H9 (cell line): ENCODE results near the gene FAM24A. TPM values are rescaled to one million over a fixed set of nuclear protein-coding genes. Genes with fewer than 3 reads are reported as not detected.

ENCODE experiments used
- DNase-seq: peaks from one replicate; pipeline ENCODE4 v3.0.0-alpha.2; 2017
- H2AFZ ChIP-seq: one replicate; pipeline ENCODE4 v1.6.1; 2013; ENCODE audit warnings: mild to moderate bottlenecking, low read length, control low read depth, moderate library complexity
- H2AK5ac ChIP-seq: 2 replicates; pipeline ENCODE4 v1.6.1; 2013; ENCODE audit warnings: low read length, control low read depth, mixed read lengths; ENCODE audit not compliant: insufficient read length
- H2BK120ac ChIP-seq: one replicate; pipeline ENCODE4 v1.6.1; 2013; ENCODE audit warnings: low read depth, mild to moderate bottlenecking, low read length, control low read depth, inconsistent platforms; ENCODE audit not compliant: poor library complexity, severe bottlenecking
- H2BK12ac ChIP-seq: 2 replicates; pipeline ENCODE4 v1.6.1; 2013; ENCODE audit warnings: low read length, control low read depth, mixed read lengths, low read depth; ENCODE audit not compliant: insufficient read length
- H2BK15ac ChIP-seq: 2 replicates; pipeline ENCODE4 v1.6.1; 2013; ENCODE audit warnings: low read depth, low read length, control low read depth
- H2BK20ac ChIP-seq: one replicate; pipeline ENCODE4 v1.6.1; 2013; ENCODE audit warnings: low read depth, mild to moderate bottlenecking, low read length, control low read depth, inconsistent platforms; ENCODE audit not compliant: poor library complexity, severe bottlenecking
- H2BK5ac ChIP-seq: 2 replicates; pipeline ENCODE4 v1.6.1; 2013; ENCODE audit warnings: low read length, control low read depth, mixed read lengths; ENCODE audit not compliant: insufficient read length
- H3K14ac ChIP-seq: 2 replicates; pipeline ENCODE4 v1.6.1; 2013; ENCODE audit warnings: low read length, control low read depth; ENCODE audit not compliant: insufficient read depth
- H3K18ac ChIP-seq: 2 replicates; pipeline ENCODE4 v1.6.1; 2013; ENCODE audit warnings: low read depth, mild to moderate bottlenecking, mixed read lengths, low read length, control low read depth; ENCODE audit not compliant: insufficient read length
- H3K23ac ChIP-seq: 2 replicates; pipeline ENCODE4 v1.6.1; 2013; ENCODE audit warnings: low read length, control low read depth, mixed read lengths, low read depth; ENCODE audit not compliant: insufficient read length
- H3K23me2 ChIP-seq: 2 replicates; pipeline ENCODE4 v1.6.1; 2013; ENCODE audit warnings: low read depth, mild to moderate bottlenecking, mixed read lengths, low read length, control low read depth; ENCODE audit not compliant: insufficient read length, poor library complexity, severe bottlenecking
- H3K27ac ChIP-seq: 2 replicates; pipeline ENCODE4 v1.5.1; 2013; ENCODE audit warnings: low read length, control low read depth, mixed read lengths, low read depth; ENCODE audit not compliant: insufficient read length
- H3K27me3 ChIP-seq: 2 replicates; pipeline ENCODE4 v1.6.1; 2013; ENCODE audit warnings: low read length, control low read depth, inconsistent platforms; ENCODE audit not compliant: insufficient read depth
- H3K4ac ChIP-seq: 2 replicates; pipeline ENCODE4 v1.6.1; 2013; ENCODE audit warnings: low read depth, mild to moderate bottlenecking, control low read depth, inconsistent platforms, low read length, moderate library complexity
- H3K4me1 ChIP-seq: 2 replicates; pipeline ENCODE4 v1.6.1; 2013; ENCODE audit warnings: low read length, control low read depth, inconsistent platforms; ENCODE audit not compliant: insufficient read depth
- H3K4me2 ChIP-seq: 2 replicates; pipeline ENCODE4 v1.6.1; 2013; ENCODE audit warnings: low read length, control low read depth, mixed read lengths; ENCODE audit not compliant: insufficient read length, insufficient read depth
- H3K56ac ChIP-seq: 2 replicates; pipeline ENCODE4 v1.6.1; 2013; ENCODE audit warnings: low read depth, mild to moderate bottlenecking, mixed read lengths, low read length, control low read depth; ENCODE audit not compliant: insufficient read length
- H3K79me1 ChIP-seq: 2 replicates; pipeline ENCODE4 v1.6.1; 2013; ENCODE audit warnings: low read depth, mild to moderate bottlenecking, moderate library complexity, low read length, control low read depth, inconsistent platforms; ENCODE audit not compliant: insufficient read depth, poor library complexity, severe bottlenecking
- H3K79me2 ChIP-seq: 2 replicates; pipeline ENCODE4 v1.6.1; 2013; ENCODE audit warnings: low read length, control low read depth, inconsistent platforms; ENCODE audit not compliant: insufficient read depth
- H3K9ac ChIP-seq: 2 replicates; pipeline ENCODE4 v1.6.1; 2013; ENCODE audit warnings: low read length, control low read depth, mixed read lengths; ENCODE audit not compliant: insufficient read length; ENCODE audit errors: extremely low read depth
- H3K9me3 ChIP-seq: one replicate; pipeline ENCODE4 v1.6.1; 2013; ENCODE audit warnings: low read depth, low read length, inconsistent platforms; ENCODE audit not compliant: control insufficient read depth
- H3T11ph ChIP-seq: one replicate; pipeline ENCODE4 v1.6.1; 2013; ENCODE audit warnings: mild to moderate bottlenecking, low read length, control low read depth, inconsistent platforms
- H4K20me1 ChIP-seq: one replicate; pipeline ENCODE4 v1.6.1; 2013; ENCODE audit not compliant: control insufficient read depth, insufficient read length, insufficient read depth
- H4K5ac ChIP-seq: 2 replicates; pipeline ENCODE4 v1.6.1; 2013; ENCODE audit warnings: low read depth, mild to moderate bottlenecking, mixed read lengths, low read length, control low read depth; ENCODE audit not compliant: insufficient read length
- H4K8ac ChIP-seq: replicated peaks from 2 replicates; pipeline ENCODE4 v1.6.1; 2013; ENCODE audit warnings: low read length, control low read depth, mixed read lengths, low read depth; ENCODE audit not compliant: insufficient read length
- H4K91ac ChIP-seq: 2 replicates; pipeline ENCODE4 v1.6.1; 2013; ENCODE audit warnings: low read depth, mild to moderate bottlenecking, moderate library complexity, mixed read lengths, low read length, control low read depth; ENCODE audit not compliant: insufficient read length
- H3K27ac Mint-ChIP-seq, 3 experiments: 2 replicates in 2 of 3; 3 replicates in 1 of 3; pipeline ENCODE4 v1.8.0; 2020 to 2021; ENCODE audit warnings: mixed read lengths in 3 of 3, mild to moderate bottlenecking in 1 of 3, moderate library complexity in 1 of 3
- H3K27me3 Mint-ChIP-seq: 2 replicates; pipeline ENCODE4 v1.8.0; 2021; ENCODE audit warnings: low read depth, mild to moderate bottlenecking, moderate library complexity, mixed read lengths
- H3K36me3 Mint-ChIP-seq, 3 experiments: 2 replicates in 2 of 3; 3 replicates in 1 of 3; pipeline ENCODE4 v1.8.0; 2020 to 2021; ENCODE audit warnings: low read depth in 3 of 3, mixed read lengths in 3 of 3; ENCODE audit not compliant: insufficient read depth in 1 of 3
- H3K4me1 Mint-ChIP-seq, 2 experiments: 2 replicates each; pipeline ENCODE4 v1.8.0; 2020; ENCODE audit warnings: mixed read lengths in 2 of 2
- H3K4me3 Mint-ChIP-seq, 2 experiments: 2 replicates in 1 of 2; 3 replicates in 1 of 2; pipeline ENCODE4 v1.8.0; 2020 to 2021; ENCODE audit warnings: mild to moderate bottlenecking in 2 of 2, mixed read lengths in 2 of 2, moderate library complexity in 1 of 2
- H3K9me3 Mint-ChIP-seq, 2 experiments: 2 replicates in 1 of 2; 3 replicates in 1 of 2; pipeline ENCODE4 v1.8.0; 2020; ENCODE audit warnings: mild to moderate bottlenecking in 2 of 2, mixed read lengths in 2 of 2, moderate library complexity in 1 of 2
- WGBS: extraction: QIAGEN DNeasy Blood & Tissue Kit; methylation state at CpG from one replicate; pipeline ENCODE4 v1.1.7; 2013; ENCODE audit warnings: missing lambda C conversion rate, low lambda C conversion rate, mixed read lengths; ENCODE audit not compliant: insufficient read length; ENCODE audit errors: extremely low coverage; 5-methylcytosine and 5-hydroxymethylcytosine counted together
- total RNA-seq: library from RNA; stranded (reverse); gene quantifications from 2 replicates; pipeline ENCODE4 v1.2.1, GENCODE V29; 2021
- TF ChIP-seq, protein P1 (sequence below): fragments of 200-600 bp; sonication (generic); conservative IDR thresholded peaks from 3 replicates; pipeline ENCODE4 v1.8.0; 2021; ENCODE audit warnings: antibody characterized with exemption, mild to moderate bottlenecking

Gene FAM24A
- total RNA-seq, 1 experiment from 2014 or later: not detected

DNA sequence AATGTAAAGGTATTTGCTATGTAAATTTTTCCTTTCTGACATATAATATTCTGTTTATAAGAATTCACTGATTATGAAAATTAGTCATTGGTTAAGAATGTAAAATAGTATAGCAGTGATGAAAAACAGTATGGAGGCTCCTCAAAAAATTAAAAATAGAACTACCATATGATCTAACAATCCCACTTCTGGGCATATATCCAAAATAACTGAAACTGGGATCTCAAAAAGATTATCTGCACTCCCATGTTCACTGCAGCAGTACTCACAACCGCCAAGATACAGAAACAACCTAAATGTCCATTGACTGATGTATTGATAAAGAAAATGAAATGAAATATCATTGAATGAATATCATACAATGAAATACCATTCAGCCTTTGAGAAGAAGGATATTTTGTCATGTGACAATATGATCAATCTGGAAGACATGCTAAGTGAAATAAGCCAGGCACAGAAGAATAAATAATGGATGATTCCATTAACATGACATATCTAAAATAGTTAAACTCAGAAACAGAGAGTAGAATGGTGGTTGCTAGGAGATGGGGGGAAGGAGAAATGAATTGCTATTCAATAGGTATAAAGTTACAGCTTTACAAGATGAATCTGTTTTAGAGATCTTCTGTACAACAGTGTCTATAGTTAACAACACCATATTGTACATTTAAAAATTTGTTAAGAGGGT is 29.6 kb downstream of the FAM24A start:
- H2AK5ac ChIP-seq: no peak overlapping the region
- no peak overlapping the region for H3T11ph ChIP-seq
- H4K20me1 ChIP-seq: no peaks in the 10 kb centered on the region
- H2AFZ ChIP-seq: no peak overlapping the region
- Mint-ChIP-seq H3K4me3 (no peak overlapping the region), H3K27me3 (no peaks in the 10 kb centered on the region), H3K27ac (no peak overlapping the region), H3K36me3 (peaks cover 19 to 30% (median 25%) of the 10 kb centered on the region in 3 experiments), H3K4me1 (no peaks in the 10 kb centered on the region), H3K9me3 (peaks cover 0 to 4% of the 10 kb centered on the region in 2 experiments; a peak in 2 of 5 replicates)
- no peak overlapping the region for H4K91ac ChIP-seq
- no peak overlapping the region for H4K8ac ChIP-seq
- H3K23ac ChIP-seq: no peak overlapping the region
- H3K18ac ChIP-seq: no peak overlapping the region
- no peaks in the 10 kb centered on the region for H3K23me2 ChIP-seq
- H3K4me1 ChIP-seq: no peaks in the 10 kb centered on the region
- no peaks in the 10 kb centered on the region for H3K9me3 ChIP-seq
- no peak overlapping the region for H2BK5ac ChIP-seq
- H3K79me1 ChIP-seq: no peaks in the 10 kb centered on the region
- H4K5ac ChIP-seq: no peak overlapping the region
- TF ChIP-seq, protein P1, sequence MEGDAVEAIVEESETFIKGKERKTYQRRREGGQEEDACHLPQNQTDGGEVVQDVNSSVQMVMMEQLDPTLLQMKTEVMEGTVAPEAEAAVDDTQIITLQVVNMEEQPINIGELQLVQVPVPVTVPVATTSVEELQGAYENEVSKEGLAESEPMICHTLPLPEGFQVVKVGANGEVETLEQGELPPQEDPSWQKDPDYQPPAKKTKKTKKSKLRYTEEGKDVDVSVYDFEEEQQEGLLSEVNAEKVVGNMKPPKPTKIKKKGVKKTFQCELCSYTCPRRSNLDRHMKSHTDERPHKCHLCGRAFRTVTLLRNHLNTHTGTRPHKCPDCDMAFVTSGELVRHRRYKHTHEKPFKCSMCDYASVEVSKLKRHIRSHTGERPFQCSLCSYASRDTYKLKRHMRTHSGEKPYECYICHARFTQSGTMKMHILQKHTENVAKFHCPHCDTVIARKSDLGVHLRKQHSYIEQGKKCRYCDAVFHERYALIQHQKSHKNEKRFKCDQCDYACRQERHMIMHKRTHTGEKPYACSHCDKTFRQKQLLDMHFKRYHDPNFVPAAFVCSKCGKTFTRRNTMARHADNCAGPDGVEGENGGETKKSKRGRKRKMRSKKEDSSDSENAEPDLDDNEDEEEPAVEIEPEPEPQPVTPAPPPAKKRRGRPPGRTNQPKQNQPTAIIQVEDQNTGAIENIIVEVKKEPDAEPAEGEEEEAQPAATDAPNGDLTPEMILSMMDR: no peak
- no peaks in the 10 kb centered on the region for H3K79me2 ChIP-seq
- no peak overlapping the region for H2BK120ac ChIP-seq
- no CpG with 5 or more reads among the region's 1 CpG for WGBS
- H3K27me3 ChIP-seq: no peaks in the 10 kb centered on the region
- no peak overlapping the region for H2BK12ac ChIP-seq
- no peak overlapping the region for H3K14ac ChIP-seq
- DNase-seq: no peak
- no peak overlapping the region for H3K27ac ChIP-seq
- no peak overlapping the region for H2BK15ac ChIP-seq
- H3K9ac ChIP-seq: no peak overlapping the region
- no peak overlapping the region for H3K4me2 ChIP-seq
- H3K4ac ChIP-seq: no peak overlapping the region
- no peak overlapping the region for H2BK20ac ChIP-seq
- no peak overlapping the region for H3K56ac ChIP-seq
